ENCODE data around the gene PRKCZ. TPM values are rescaled to one million over a fixed set of nuclear protein-coding genes. Genes with fewer than 3 reads are reported as not detected.

The PRKCZ gene
- total and polyA plus RNA-seq, 2 experiments from 2014 or later, result 1.4 to 2.8 TPM

DNA sequence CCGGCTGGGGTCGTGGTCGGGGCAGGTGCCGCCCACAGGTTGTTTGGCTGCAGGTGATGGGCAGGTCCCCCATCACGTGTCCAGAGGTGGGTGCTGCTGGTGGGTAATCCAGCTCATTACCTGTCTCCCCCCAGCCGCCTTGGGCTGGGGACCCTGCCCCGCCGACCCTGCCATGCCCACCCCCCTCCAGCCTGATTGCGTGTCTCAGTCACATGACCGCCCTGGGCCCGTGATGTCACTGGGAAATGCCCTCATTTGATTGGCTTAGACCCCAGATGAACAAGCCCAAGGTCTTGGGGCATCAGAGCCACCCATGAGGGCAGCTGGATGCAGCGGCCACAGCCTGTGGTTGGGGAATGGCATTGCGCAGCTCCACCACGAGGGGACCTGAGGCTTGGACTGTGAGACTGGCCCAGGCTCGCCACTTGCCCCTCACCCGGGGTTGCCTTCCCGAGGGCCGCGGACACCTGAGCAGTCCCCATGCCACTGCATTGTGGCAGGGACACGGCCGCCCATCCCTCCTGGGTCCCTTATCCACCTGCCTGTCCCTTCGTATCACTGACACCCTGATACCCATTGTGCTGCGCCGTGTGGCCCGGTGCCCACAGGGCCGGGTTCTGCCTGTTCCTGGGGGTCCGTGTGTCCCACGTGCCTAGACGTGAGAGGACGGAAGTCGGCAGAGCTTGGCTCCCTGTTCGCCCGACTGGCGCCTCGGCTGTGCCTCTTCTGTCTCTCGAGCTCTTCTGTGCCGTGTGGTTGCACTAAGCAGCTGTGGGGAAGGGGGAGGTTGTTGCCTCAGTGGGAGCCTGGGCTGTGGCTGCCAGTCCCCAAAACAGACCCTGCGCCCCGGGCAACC lies 76.3 kb downstream of the PRKCZ start:
- Histone ChIP-seq H3K36me3 (ENCODE audit: low read depth) (no peaks in the 10 kb centered on the region), H3K4me1 (ENCODE audit: insufficient read depth) (no peaks in the 10 kb centered on the region), H3F3A (ENCODE audit: insufficient read depth) (peaks cover 4% of the 10 kb centered on the region), H3K79me2 (ENCODE audit: insufficient read depth) (no peaks in the 10 kb centered on the region), H3K9me3 (ENCODE audit: low read depth) (no peaks in the 10 kb centered on the region), H3K9ac (no peak overlapping the region), H3K4me2 (ENCODE audit: unreplicated experiment) (no peak overlapping the region), H3K4me3 (no peak overlapping the region), H3K27ac (no peak overlapping the region), H3K9me2 (ENCODE audit: insufficient read depth) (no peaks in the 10 kb centered on the region), H4K20me1 (ENCODE audit: insufficient read depth) (no peaks in the 10 kb centered on the region), H2AFZ (no peak overlapping the region), H3K27me3 (replicated peaks; ENCODE audit: insufficient read depth) (no peaks in the 10 kb centered on the region)
- DNase-seq, result no peak
- in situ Hi-C loops (cut with MboI), result no loop called here
- WGBS, 2 experiments (ENCODE audit: low coverage in 1 of 2, low lambda C conversion rate in 2 of 2, missing lambda C conversion rate in 2 of 2), result 82 to 86% methylated on average over 36 to 39 of the region's 39 CpGs
- TF ChIP-seq EZH2phosphoT487 (IDR thresholded peaks at IDR 0.05; ENCODE audit: insufficient read depth, low read depth) (no peak), EZH2 (IDR thresholded peaks at IDR 0.05; ENCODE audit: insufficient read depth, poor library complexity, severe bottlenecking) (no peak)

- Histone ChIP-seq H3K27ac (no peak overlapping the region), H3K79me2 (ENCODE audit: insufficient read depth) (no peaks in the 10 kb centered on the region), H3K4me1 (ENCODE audit: insufficient read depth) (peaks cover 7% of the 10 kb centered on the region), H4K20me1 (ENCODE audit: insufficient read depth) (no peaks in the 10 kb centered on the region), H3K9me3 (ENCODE audit: low read depth) (no peaks in the 10 kb centered on the region), H3K27me3 (replicated peaks; ENCODE audit: insufficient read depth) (no peaks in the 10 kb centered on the region), H3K9me2 (ENCODE audit: insufficient read depth) (no peaks in the 10 kb centered on the region), H3K36me3 (ENCODE audit: low read depth) (no peaks in the 10 kb centered on the region), H3K9ac (no peak overlapping the region), H2AFZ (no peak overlapping the region), H3K4me2 (ENCODE audit: unreplicated experiment) (no peak overlapping the region), H3K4me3 (no peak overlapping the region), H3F3A (ENCODE audit: insufficient read depth) (peaks cover 13% of the 10 kb centered on the region)
- WGBS, 2 experiments (ENCODE audit: low coverage in 1 of 2, low lambda C conversion rate in 2 of 2, missing lambda C conversion rate in 2 of 2), result 63 to 71% methylated on average over 23 to 30 of the region's 30 CpGs
- in situ Hi-C loops (cut with MboI), result no loop called here
- DNase-seq, result no peak
- TF ChIP-seq EZH2phosphoT487 (IDR thresholded peaks at IDR 0.05; ENCODE audit: insufficient read depth, low read depth), result no peak
- no peak for TF ChIP-seq EZH2 (IDR thresholded peaks at IDR 0.05; ENCODE audit: insufficient read depth, poor library complexity, severe bottlenecking)
These were observed 77.3 kb downstream of the PRKCZ start for GRCh38 chr1:2127187-2128145.

GRCh38 chr1:2128189-2128901 lies 78.1 kb downstream of the PRKCZ start:
- DNase-seq, result no peak
- Histone ChIP-seq H3K4me3 (no peak overlapping the region), H3K4me2 (ENCODE audit: unreplicated experiment) (no peak overlapping the region), H3K4me1 (ENCODE audit: insufficient read depth) (peaks cover 11% of the 10 kb centered on the region), H4K20me1 (ENCODE audit: insufficient read depth) (no peaks in the 10 kb centered on the region), H3F3A (ENCODE audit: insufficient read depth) (peaks cover 17% of the 10 kb centered on the region), H3K9ac (no peak overlapping the region), H3K36me3 (ENCODE audit: low read depth) (no peaks in the 10 kb centered on the region), H3K9me2 (ENCODE audit: insufficient read depth) (no peaks in the 10 kb centered on the region), H3K27ac (no peak overlapping the region), H3K27me3 (replicated peaks; ENCODE audit: insufficient read depth) (no peaks in the 10 kb centered on the region), H3K9me3 (ENCODE audit: low read depth) (no peaks in the 10 kb centered on the region), H2AFZ (no peak overlapping the region), H3K79me2 (ENCODE audit: insufficient read depth) (no peaks in the 10 kb centered on the region)
- WGBS, 2 experiments (ENCODE audit: low coverage in 1 of 2, low lambda C conversion rate in 2 of 2, missing lambda C conversion rate in 2 of 2), result 78% methylated on average over 29 of the region's 29 CpGs
- in situ Hi-C loops (cut with MboI), result no loop called here
- TF ChIP-seq EZH2 (IDR thresholded peaks at IDR 0.05; ENCODE audit: insufficient read depth, poor library complexity, severe bottlenecking) (no peak), EZH2phosphoT487 (IDR thresholded peaks at IDR 0.05; ENCODE audit: insufficient read depth, low read depth) (no peak)

All from GM23248 (cell line).